HepG2 (cell line): ENCODE data around the gene TNFSF12. TPM values are rescaled to one million over a fixed set of nuclear protein-coding genes. Genes with fewer than 3 reads are reported as not detected.

Source experiments
- GTF3A ChIP-seq: sonication (generic); formaldehyde crosslinking; conservative IDR thresholded peaks from 2 replicates; pipeline ENCODE4 v1.4.0; 2020; ENCODE audit warnings: mild to moderate bottlenecking, missing genetic modification reagents
- HHEX ChIP-seq: IDR thresholded peaks from 2 replicates; pipeline ENCODE4 v1.6.1; 2016; ENCODE audit warnings: control low read depth
- HNRNPUL1 ChIP-seq: fragments of 200-400 bp; formaldehyde crosslinking; IDR thresholded peaks from 2 replicates; pipeline ENCODE4 v1.6.1; 2017; ENCODE audit warnings: low read depth, mild to moderate bottlenecking, low read length, moderate library complexity
- PHB2 ChIP-seq: fragments of 450-650 bp; IDR thresholded peaks from 2 replicates; pipeline ENCODE4 v1.6.1; 2018; ENCODE audit not compliant: partially characterized antibody
- POLR2AphosphoS5 ChIP-seq: IDR thresholded peaks from 2 replicates; pipeline ENCODE4 v1.6.1; 2012; ENCODE audit warnings: low read depth, low read length
- PPARG ChIP-seq: conservative IDR thresholded peaks from 2 replicates; pipeline ENCODE4 v1.6.1; 2016; ENCODE audit warnings: missing biosample characterization, missing genetic modification reagents
- SP140L ChIP-seq: sonication (generic); formaldehyde crosslinking; IDR thresholded peaks from 2 replicates; pipeline ENCODE4 v1.4.0; 2020; ENCODE audit warnings: missing genetic modification reagents, borderline replicate concordance
- TRIM24 ChIP-seq: sonication (generic); formaldehyde crosslinking; IDR thresholded peaks from 2 replicates; pipeline ENCODE4 v1.8.0; 2022; ENCODE audit warnings: mild to moderate bottlenecking, missing genetic modification reagents
- ZNF225 ChIP-seq: sonication (generic); formaldehyde crosslinking; IDR thresholded peaks from 2 replicates; pipeline ENCODE4 v1.4.0; 2020; ENCODE audit warnings: mild to moderate bottlenecking, missing genetic modification reagents
- ZNF251 ChIP-seq: sonication (generic); formaldehyde crosslinking; IDR thresholded peaks from 2 replicates; pipeline ENCODE4 v1.9.0; 2021; ENCODE audit warnings: mild to moderate bottlenecking, missing genetic modification reagents
- ZNF296 ChIP-seq: sonication (generic); formaldehyde crosslinking; conservative IDR thresholded peaks from 2 replicates; pipeline ENCODE4 v1.5.0; 2020; ENCODE audit warnings: mild to moderate bottlenecking, missing genetic modification reagents
- ZNF570 ChIP-seq: sonication (generic); formaldehyde crosslinking; IDR thresholded peaks from 2 replicates; pipeline ENCODE4 v1.4.0; 2020; ENCODE audit warnings: mild to moderate bottlenecking, missing genetic modification reagents, borderline replicate concordance
- ZNF703 ChIP-seq: sonication (generic); formaldehyde crosslinking; IDR thresholded peaks from 2 replicates; pipeline ENCODE4 v1.5.1; 2020; ENCODE audit warnings: missing genetic modification reagents, mild to moderate bottlenecking, moderate library complexity, borderline replicate concordance
- ZNF720 ChIP-seq: sonication (generic); formaldehyde crosslinking; IDR thresholded peaks from 2 replicates; pipeline ENCODE4 v1.4.0; 2020; ENCODE audit warnings: missing genetic modification reagents
- ZNF746 ChIP-seq: sonication (generic); formaldehyde crosslinking; IDR thresholded peaks from 2 replicates; pipeline ENCODE4 v1.8.0; 2022; ENCODE audit warnings: mild to moderate bottlenecking, missing genetic modification reagents
- ZNF773 ChIP-seq: sonication (generic); formaldehyde crosslinking; IDR thresholded peaks from 2 replicates; pipeline ENCODE4 v1.4.0; 2020; ENCODE audit warnings: missing genetic modification reagents, borderline replicate concordance
- ZNF780A ChIP-seq: sonication (generic); formaldehyde crosslinking; IDR thresholded peaks from 2 replicates; pipeline ENCODE4 v1.8.0; 2022; ENCODE audit warnings: mild to moderate bottlenecking, missing genetic modification reagents, moderate library complexity
- ZSCAN25 ChIP-seq: sonication (generic); formaldehyde crosslinking; IDR thresholded peaks from 2 replicates; pipeline ENCODE4 v1.8.0; 2022; ENCODE audit warnings: mild to moderate bottlenecking, missing genetic modification reagents
- ZSCAN31 ChIP-seq: sonication (generic); formaldehyde crosslinking; IDR thresholded peaks from 2 replicates; pipeline ENCODE4 v1.5.0; 2020; ENCODE audit warnings: low read depth, mild to moderate bottlenecking, missing genetic modification reagents
- polyA plus RNA-seq, 8 experiments: library from polyadenylated mRNA; depleted of rRNA in 3 of 8; stranded (reverse) in 7 of 8; unstranded in 1 of 8; fragments of >200 nt; fragmentation: Illumina TruSeq in 4 of 8; extraction: Trizol in 4 of 8; gene quantifications; 2 replicates each; pipeline versions ENCODE4 v1.2.1 to v1.2.3, GENCODE V29; 2011 to 2016; ENCODE audit warnings: low read depth in 4 of 8, missing spikeins in 1 of 8, mixed read lengths in 1 of 8; ENCODE audit not compliant: insufficient read depth in 1 of 8
- total RNA-seq, 5 experiments: library from RNA; depleted of rRNA; stranded (reverse); fragments of >200 nt; fragmentation: Illumina TruSeq; extraction: Trizol; gene quantifications; 2 replicates each; pipeline ENCODE4 v1.2.3, GENCODE V29; 2016; ENCODE audit warnings: low read depth in 1 of 5
- TF ChIP-seq, protein P1 (sequence below): sonication (generic); formaldehyde crosslinking; conservative IDR thresholded peaks from 2 replicates; pipeline ENCODE4 v1.8.0; 2022; ENCODE audit warnings: mild to moderate bottlenecking, moderate library complexity, missing genetic modification reagents
- TF ChIP-seq, protein P2 (sequence below): sonication (generic); formaldehyde crosslinking; IDR thresholded peaks from 2 replicates; pipeline ENCODE4 v1.4.0; 2020; ENCODE audit warnings: missing genetic modification reagents, mild to moderate bottlenecking, borderline replicate concordance
- TF ChIP-seq, protein P3 (sequence below): fragments of 450-650 bp; IDR thresholded peaks from 2 replicates; pipeline ENCODE4 v1.6.1; 2017
- TF ChIP-seq, protein P4 (sequence below): sonication (generic); formaldehyde crosslinking; conservative IDR thresholded peaks from 2 replicates; pipeline ENCODE4 v1.4.0; 2020; ENCODE audit warnings: missing genetic modification reagents
- TF ChIP-seq, protein P5 (sequence below): IDR thresholded peaks from 2 replicates; pipeline ENCODE4 v1.6.1; 2018; ENCODE audit warnings: missing genetic modification reagents, mild to moderate bottlenecking, missing compliant biosample characterization

The TNFSF12 gene
- total and polyA plus RNA-seq, 2 of the 13 experiments (the other 11 are each of a cell fraction or from before 2014, with no cell fraction given), result 0.93 to 7.2 TPM

DNA sequence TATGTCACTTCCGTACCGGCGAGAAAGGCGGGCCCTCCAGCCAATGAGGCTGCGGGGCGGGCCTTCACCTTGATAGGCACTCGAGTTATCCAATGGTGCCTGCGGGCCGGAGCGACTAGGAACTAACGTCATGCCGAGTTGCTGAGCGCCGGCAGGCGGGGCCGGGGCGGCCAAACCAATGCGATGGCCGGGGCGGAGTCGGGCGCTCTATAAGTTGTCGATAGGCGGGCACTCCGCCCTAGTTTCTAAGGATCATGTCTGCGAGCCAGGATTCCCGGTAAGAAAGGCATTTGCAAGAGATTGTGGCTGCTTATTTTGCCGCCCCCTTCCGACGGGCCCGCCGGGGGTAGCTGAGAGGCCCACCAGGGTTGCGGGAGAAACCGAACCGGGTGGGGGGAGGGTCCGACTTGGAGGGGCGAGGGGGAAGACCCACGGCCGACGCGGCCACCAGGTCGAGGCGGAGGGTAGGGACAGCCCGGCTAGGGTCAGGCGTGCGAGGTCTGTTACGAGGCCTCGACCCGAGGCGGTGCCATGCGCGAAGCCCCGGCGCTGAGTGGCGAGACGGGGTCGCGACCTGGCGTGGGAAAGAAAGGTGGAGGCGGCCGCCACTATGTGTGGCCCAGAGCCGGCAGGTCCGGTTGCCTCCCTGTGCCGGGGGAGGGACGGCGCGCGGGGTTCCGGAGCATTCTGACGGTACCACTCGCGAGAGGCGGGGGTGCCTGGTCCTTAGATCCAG lies 23.9 kb downstream of the TNFSF12 start (continued):
- TF ChIP-seq ZNF703 (CRISPR knock-in tag) (no peak), HHEX (CRISPR knock-in tag) (no peak), PPARG (CRISPR knock-in tag) (no peak), ZNF773 (no peak), SP140L (CRISPR knock-in tag) (no peak; the same call in 1 of the 2 replicates), HNRNPUL1 (no peak), ZNF746 (CRISPR knock-in tag) (no peak), ZNF225 (peak; percentile 39; the same call in 1 of the 2 replicates), ZNF720 (CRISPR knock-in tag) (no peak), GTF3A (CRISPR knock-in tag) (no peak), ZSCAN31 (peak; percentile 92), ZNF296 (no peak), POLR2AphosphoS5 (peak; percentile 98), ZNF780A (0 out of 2 replicates have a peak, but pooled peaks have one; percentile 87), TRIM24 (no peak), PHB2 (no peak), ZSCAN25 (CRISPR knock-in tag) (no peak), ZNF251 (CRISPR knock-in tag) (no peak), ZNF570 (CRISPR knock-in tag) (no peak)
- TF ChIP-seq, protein P1, sequence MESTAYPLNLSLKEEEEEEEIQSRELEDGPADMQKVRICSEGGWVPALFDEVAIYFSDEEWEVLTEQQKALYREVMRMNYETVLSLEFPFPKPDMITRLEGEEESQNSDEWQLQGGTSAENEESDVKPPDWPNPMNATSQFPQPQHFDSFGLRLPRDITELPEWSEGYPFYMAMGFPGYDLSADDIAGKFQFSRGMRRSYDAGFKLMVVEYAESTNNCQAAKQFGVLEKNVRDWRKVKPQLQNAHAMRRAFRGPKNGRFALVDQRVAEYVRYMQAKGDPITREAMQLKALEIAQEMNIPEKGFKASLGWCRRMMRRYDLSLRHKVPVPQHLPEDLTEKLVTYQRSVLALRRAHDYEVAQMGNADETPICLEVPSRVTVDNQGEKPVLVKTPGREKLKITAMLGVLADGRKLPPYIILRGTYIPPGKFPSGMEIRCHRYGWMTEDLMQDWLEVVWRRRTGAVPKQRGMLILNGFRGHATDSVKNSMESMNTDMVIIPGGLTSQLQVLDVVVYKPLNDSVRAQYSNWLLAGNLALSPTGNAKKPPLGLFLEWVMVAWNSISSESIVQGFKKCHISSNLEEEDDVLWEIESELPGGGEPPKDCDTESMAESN (CRISPR knock-in tag), result no peak
- TF ChIP-seq, protein P2, sequence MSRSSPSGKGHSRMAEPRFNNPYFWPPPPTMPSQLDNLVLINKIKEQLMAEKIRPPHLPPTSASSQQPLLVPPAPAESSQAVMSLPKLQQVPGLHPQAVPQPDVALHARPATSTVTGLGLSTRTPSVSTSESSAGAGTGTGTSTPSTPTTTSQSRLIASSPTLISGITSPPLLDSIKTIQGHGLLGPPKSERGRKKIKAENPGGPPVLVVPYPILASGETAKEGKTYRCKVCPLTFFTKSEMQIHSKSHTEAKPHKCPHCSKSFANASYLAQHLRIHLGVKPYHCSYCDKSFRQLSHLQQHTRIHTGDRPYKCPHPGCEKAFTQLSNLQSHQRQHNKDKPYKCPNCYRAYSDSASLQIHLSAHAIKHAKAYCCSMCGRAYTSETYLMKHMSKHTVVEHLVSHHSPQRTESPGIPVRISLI (CRISPR knock-in tag), result no peak; the same call in 1 of the 2 replicates
- TF ChIP-seq, protein P3, sequence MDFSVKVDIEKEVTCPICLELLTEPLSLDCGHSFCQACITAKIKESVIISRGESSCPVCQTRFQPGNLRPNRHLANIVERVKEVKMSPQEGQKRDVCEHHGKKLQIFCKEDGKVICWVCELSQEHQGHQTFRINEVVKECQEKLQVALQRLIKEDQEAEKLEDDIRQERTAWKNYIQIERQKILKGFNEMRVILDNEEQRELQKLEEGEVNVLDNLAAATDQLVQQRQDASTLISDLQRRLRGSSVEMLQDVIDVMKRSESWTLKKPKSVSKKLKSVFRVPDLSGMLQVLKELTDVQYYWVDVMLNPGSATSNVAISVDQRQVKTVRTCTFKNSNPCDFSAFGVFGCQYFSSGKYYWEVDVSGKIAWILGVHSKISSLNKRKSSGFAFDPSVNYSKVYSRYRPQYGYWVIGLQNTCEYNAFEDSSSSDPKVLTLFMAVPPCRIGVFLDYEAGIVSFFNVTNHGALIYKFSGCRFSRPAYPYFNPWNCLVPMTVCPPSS, result no peak
- TF ChIP-seq, protein P4, sequence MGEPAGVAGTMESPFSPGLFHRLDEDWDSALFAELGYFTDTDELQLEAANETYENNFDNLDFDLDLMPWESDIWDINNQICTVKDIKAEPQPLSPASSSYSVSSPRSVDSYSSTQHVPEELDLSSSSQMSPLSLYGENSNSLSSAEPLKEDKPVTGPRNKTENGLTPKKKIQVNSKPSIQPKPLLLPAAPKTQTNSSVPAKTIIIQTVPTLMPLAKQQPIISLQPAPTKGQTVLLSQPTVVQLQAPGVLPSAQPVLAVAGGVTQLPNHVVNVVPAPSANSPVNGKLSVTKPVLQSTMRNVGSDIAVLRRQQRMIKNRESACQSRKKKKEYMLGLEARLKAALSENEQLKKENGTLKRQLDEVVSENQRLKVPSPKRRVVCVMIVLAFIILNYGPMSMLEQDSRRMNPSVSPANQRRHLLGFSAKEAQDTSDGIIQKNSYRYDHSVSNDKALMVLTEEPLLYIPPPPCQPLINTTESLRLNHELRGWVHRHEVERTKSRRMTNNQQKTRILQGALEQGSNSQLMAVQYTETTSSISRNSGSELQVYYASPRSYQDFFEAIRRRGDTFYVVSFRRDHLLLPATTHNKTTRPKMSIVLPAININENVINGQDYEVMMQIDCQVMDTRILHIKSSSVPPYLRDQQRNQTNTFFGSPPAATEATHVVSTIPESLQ, result 0 out of 2 replicates have a peak, but pooled peaks have one; percentile 71
- TF ChIP-seq, protein P5, sequence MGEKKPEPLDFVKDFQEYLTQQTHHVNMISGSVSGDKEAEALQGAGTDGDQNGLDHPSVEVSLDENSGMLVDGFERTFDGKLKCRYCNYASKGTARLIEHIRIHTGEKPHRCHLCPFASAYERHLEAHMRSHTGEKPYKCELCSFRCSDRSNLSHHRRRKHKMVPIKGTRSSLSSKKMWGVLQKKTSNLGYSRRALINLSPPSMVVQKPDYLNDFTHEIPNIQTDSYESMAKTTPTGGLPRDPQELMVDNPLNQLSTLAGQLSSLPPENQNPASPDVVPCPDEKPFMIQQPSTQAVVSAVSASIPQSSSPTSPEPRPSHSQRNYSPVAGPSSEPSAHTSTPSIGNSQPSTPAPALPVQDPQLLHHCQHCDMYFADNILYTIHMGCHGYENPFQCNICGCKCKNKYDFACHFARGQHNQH (CRISPR knock-in tag), result peak; percentile 14; the same call in 1 of the 2 replicates
